SU-DHL-6 (cell line): ENCODE results near the gene PRPF18.

Experiments
- H2AFZ ChIP-seq: fragments of 200-600 bp; sonication (generic); 2 replicates; pipeline ENCODE4 v1.6.1; 2014; ENCODE audit warnings: low read depth, mild to moderate bottlenecking, moderate library complexity, mixed read lengths, antibody characterized with exemption, low read length; ENCODE audit not compliant: severe bottlenecking
- H3F3A ChIP-seq: fragments of 200-600 bp; shearing (Covaris generic); 2 replicates; pipeline ENCODE4 v1.6.0; 2016; ENCODE audit warnings: antibody characterized with exemption, mild to moderate bottlenecking; ENCODE audit not compliant: insufficient read depth
- H3K27ac ChIP-seq: fragments of 200-600 bp; sonication (generic); 2 replicates; pipeline ENCODE4 v1.5.1; 2016; ENCODE audit warnings: low read depth, mild to moderate bottlenecking, low read length, moderate library complexity, mixed read lengths
- H3K27me3 ChIP-seq: fragments of 200-600 bp; sonication (generic), shearing (Covaris generic); 2 replicates; pipeline ENCODE4 v1.6.0; 2014; ENCODE audit warnings: mild to moderate bottlenecking, low read length
- H3K36me3 ChIP-seq: fragments of 200-600 bp; sonication (generic); 2 replicates; pipeline ENCODE4 v1.6.1; 2014; ENCODE audit warnings: mild to moderate bottlenecking, low read length, mixed read lengths
- H3K4me2 ChIP-seq: fragments of 300-600, 200-600 bp; shearing (Covaris generic), sonication (generic); 2 replicates; pipeline ENCODE4 v1.6.0; 2014; ENCODE audit warnings: low read length, low read depth, mild to moderate bottlenecking; ENCODE audit not compliant: poor library complexity, severe bottlenecking
- H3K4me3 ChIP-seq: fragments of 200-600 bp; sonication (generic); 2 replicates; pipeline ENCODE4 v1.5.1; 2014; ENCODE audit warnings: antibody characterized with exemption, low read length, mild to moderate bottlenecking, mixed read lengths; ENCODE audit not compliant: insufficient read depth, poor library complexity, severe bottlenecking
- H3K79me2 ChIP-seq: fragments of 200-600 bp; sonication (generic); 2 replicates; pipeline ENCODE4 v1.6.1; 2014; ENCODE audit warnings: mild to moderate bottlenecking, low read length, moderate library complexity; ENCODE audit not compliant: insufficient read depth
- H3K9ac ChIP-seq: fragments of 200-600 bp; sonication (generic); 2 replicates; pipeline ENCODE4 v1.7.0; 2014; ENCODE audit warnings: mild to moderate bottlenecking, low read length
- H3K9me2 ChIP-seq: fragments of 200-600 bp; sonication (generic); replicated peaks from 2 replicates; pipeline ENCODE4 v1.6.1; 2014; ENCODE audit warnings: low read length; ENCODE audit not compliant: insufficient read depth
- H3K9me3 ChIP-seq: fragments of 200-600 bp; sonication (generic); 2 replicates; pipeline ENCODE4 v1.6.1; 2014; ENCODE audit warnings: low read length, mixed read lengths; ENCODE audit not compliant: insufficient read depth
- H4K20me1 ChIP-seq: fragments of 200-600 bp; sonication (generic); 2 replicates; pipeline ENCODE4 v1.6.1; 2014; ENCODE audit warnings: low read depth, mild to moderate bottlenecking, antibody characterized with exemption, low read length, moderate library complexity, mixed read lengths
- CTCF ChIP-seq: fragments of 200-600 bp; sonication (generic); IDR thresholded peaks from one replicate; pipeline ENCODE4 v1.5.1; 2017; ENCODE audit warnings: antibody characterized with exemption, mild to moderate bottlenecking, low read length, moderate library complexity; ENCODE audit not compliant: insufficient read depth, poor library complexity, severe bottlenecking
- EZH2phosphoT487 ChIP-seq: fragments of 200-600 bp; sonication (generic), shearing (Covaris generic); conservative IDR thresholded peaks from 2 replicates; pipeline ENCODE4 v1.6.1; 2018; ENCODE audit warnings: mild to moderate bottlenecking, antibody characterized with exemption, low read length, moderate library complexity, mixed read lengths

Gene PRPF18

GRCh38 chr10:13654846-13655245 lies 68.1 kb downstream of the PRPF18 start:
- no peaks in the 10 kb centered on the region for H3K36me3 ChIP-seq

GRCh38 chr10:13656337-13657100 lies 69.8 kb downstream of the PRPF18 start:
- no peak overlapping the region for H3K9ac ChIP-seq
- no peaks in the 10 kb centered on the region for H3K9me3 ChIP-seq
- H3K9me2 ChIP-seq = no peaks in the 10 kb centered on the region
- H3K4me3 ChIP-seq = no peak overlapping the region
- no peak for TF ChIP-seq CTCF
- no peak for TF ChIP-seq EZH2phosphoT487
- H3K79me2 ChIP-seq = no peaks in the 10 kb centered on the region
- H3K27me3 ChIP-seq = no peaks in the 10 kb centered on the region
- no peaks in the 10 kb centered on the region for H3K36me3 ChIP-seq
- H3K4me2 ChIP-seq = no peak overlapping the region
- H3K27ac ChIP-seq = no peak overlapping the region
- no peaks in the 10 kb centered on the region for H4K20me1 ChIP-seq
- no peak overlapping the region for H2AFZ ChIP-seq
- no peaks in the 10 kb centered on the region for H3F3A ChIP-seq

More at GRCh38 chr10:13654846-13655245, 68.1 kb downstream of the PRPF18 start:
- H3K9me2 ChIP-seq = no peaks in the 10 kb centered on the region
- no peak overlapping the region for H3K9ac ChIP-seq
- no peak overlapping the region for H3K4me3 ChIP-seq
- H3K79me2 ChIP-seq = no peaks in the 10 kb centered on the region
- TF ChIP-seq CTCF = no peak
- no peak for TF ChIP-seq EZH2phosphoT487
- no peaks in the 10 kb centered on the region for H3F3A ChIP-seq
- no peaks in the 10 kb centered on the region for H4K20me1 ChIP-seq
- no peak overlapping the region for H3K4me2 ChIP-seq
- H3K9me3 ChIP-seq = no peaks in the 10 kb centered on the region
- no peak overlapping the region for H3K27ac ChIP-seq
- no peaks in the 10 kb centered on the region for H3K27me3 ChIP-seq
- no peak overlapping the region for H2AFZ ChIP-seq

- no peaks in the 10 kb centered on the region for H3K79me2 ChIP-seq
- H3K36me3 ChIP-seq = no peaks in the 10 kb centered on the region
Measured at GRCh38 chr10:13657101-13657680, 70.4 kb downstream of the PRPF18 start.

More at GRCh38 chr10:13657101-13657680, 70.4 kb downstream of the PRPF18 start:
- no peak overlapping the region for H3K4me2 ChIP-seq
- H3K9me3 ChIP-seq = no peaks in the 10 kb centered on the region
- no peak for TF ChIP-seq CTCF
- no peak for TF ChIP-seq EZH2phosphoT487
- no peaks in the 10 kb centered on the region for H4K20me1 ChIP-seq
- H3K27me3 ChIP-seq = no peaks in the 10 kb centered on the region
- no peak overlapping the region for H3K4me3 ChIP-seq
- H3K27ac ChIP-seq = no peak overlapping the region
- H3K9me2 ChIP-seq = no peaks in the 10 kb centered on the region
- no peak overlapping the region for H2AFZ ChIP-seq
- H3K9ac ChIP-seq = no peak overlapping the region
- no peaks in the 10 kb centered on the region for H3F3A ChIP-seq
